OCI-LY3 (cell line): ENCODE results near the gene ZC3H4.

ENCODE experiments used
- H2AFZ ChIP-seq: fragments of 200-600, 300-600 bp; shearing (Covaris generic); 2 replicates; pipeline ENCODE4 v1.6.0; 2014; ENCODE audit warnings: antibody characterized with exemption, low read depth, low read length
- H3K27ac ChIP-seq: fragments of 200-600, 300-600 bp; sonication (generic); 2 replicates; pipeline ENCODE4 v1.5.1; 2014; ENCODE audit warnings: mild to moderate bottlenecking, low read length, moderate library complexity, mixed read lengths
- H3K27me3 ChIP-seq: fragments of 200-600, 300-600 bp; sonication (generic); 2 replicates; pipeline ENCODE4 v1.6.1; 2014; ENCODE audit warnings: low read depth, low read length, mixed read lengths
- H3K36me3 ChIP-seq: fragments of 200-600, 300-600 bp; sonication (generic); replicated peaks from 2 replicates; pipeline ENCODE3; 2014; ENCODE audit warnings: low read depth, low read length, mixed read lengths
- H3K4me1 ChIP-seq: fragments of 300-600, 200-600 bp; sonication (generic); 2 replicates; pipeline ENCODE4 v1.6.1; 2014; ENCODE audit warnings: low read length, mixed read lengths
- H3K4me2 ChIP-seq: fragments of 200-600, 300-600 bp; sonication (generic); 2 replicates; pipeline ENCODE4 v1.6.1; 2014; ENCODE audit warnings: low read length, mixed read lengths
- H3K4me3 ChIP-seq: fragments of 300-600, 200-600 bp; sonication (generic); 2 replicates; pipeline ENCODE4 v1.5.1; 2014; ENCODE audit warnings: antibody characterized with exemption, mild to moderate bottlenecking, low read length, moderate library complexity
- H3K79me2 ChIP-seq: fragments of 300-600, 200-600 bp; shearing (Covaris generic); 2 replicates; pipeline ENCODE4 v1.6.1; 2014; ENCODE audit warnings: mild to moderate bottlenecking, low read length, mixed read lengths
- H3K9ac ChIP-seq: fragments of 300-600, 200-600 bp; shearing (Covaris generic); 2 replicates; pipeline ENCODE4 v1.6.0; 2014; ENCODE audit warnings: mild to moderate bottlenecking, low read length, moderate library complexity
- H3K9me3 ChIP-seq: fragments of 200-600, 300-600 bp; shearing (Covaris generic); 2 replicates; pipeline ENCODE4 v1.6.1; 2014; ENCODE audit warnings: low read length, mixed read lengths; ENCODE audit not compliant: insufficient read depth
- H4K20me1 ChIP-seq: fragments of 200-600, 300-600 bp; sonication (generic); 2 replicates; pipeline ENCODE4 v1.6.1; 2016; ENCODE audit warnings: low read length, mixed read lengths; ENCODE audit not compliant: insufficient read depth
- CTCF ChIP-seq: fragments of 200-600, 300-600 bp; sonication (generic); IDR thresholded peaks from 2 replicates; pipeline ENCODE4 v1.5.1; 2014; ENCODE audit warnings: antibody characterized with exemption, low read length, low read depth
- EZH2phosphoT487 ChIP-seq: fragments of 200-600 bp; shearing (Covaris generic); IDR thresholded peaks from 2 replicates; pipeline ENCODE4 v1.6.1; 2018; ENCODE audit warnings: antibody characterized with exemption, mixed run types, low read depth

Gene ZC3H4

GRCh38 chr19:47133021-47133471 lies 19.5 kb upstream of the ZC3H4 start:
- no peak for TF ChIP-seq EZH2phosphoT487
- no peak for TF ChIP-seq CTCF
- Histone ChIP-seq H2AFZ (no peak overlapping the region), H3K4me2 (peak overlapping the region; percentile 84; the same call in 1 of the 2 replicates), H4K20me1 (peaks cover 49% of the 10 kb centered on the region), H3K9me3 (no peaks in the 10 kb centered on the region), H3K36me3 (peaks cover 41% of the 10 kb centered on the region), H3K4me1 (peaks cover 14% of the 10 kb centered on the region), H3K9ac (no peak overlapping the region), H3K4me3 (no peak overlapping the region), H3K79me2 (peaks cover 74% of the 10 kb centered on the region), H3K27me3 (no peaks in the 10 kb centered on the region), H3K27ac (no peak overlapping the region)

- H3K9ac ChIP-seq = peak overlapping the region; percentile 98
- H3K4me3 ChIP-seq = peak overlapping the region; percentile 100
- no peak for TF ChIP-seq EZH2phosphoT487
- no peak for TF ChIP-seq CTCF
- peaks cover 14% of the 10 kb centered on the region for H3K4me1 ChIP-seq
- peak overlapping the region; percentile 84 for H3K4me2 ChIP-seq
- no peaks in the 10 kb centered on the region for H3K9me3 ChIP-seq
- peaks cover 67% of the 10 kb centered on the region for H3K79me2 ChIP-seq
- H3K27ac ChIP-seq = 0 out of 2 replicates have a peak overlapping the region, but pooled peaks have one; percentile 78
- no peak overlapping the region for H2AFZ ChIP-seq
- H3K27me3 ChIP-seq = no peaks in the 10 kb centered on the region
- peaks cover 49% of the 10 kb centered on the region for H4K20me1 ChIP-seq
- peaks cover 40% of the 10 kb centered on the region for H3K36me3 ChIP-seq
Measured at GRCh38 chr19:47132194-47132852, 18.7 kb upstream of the ZC3H4 start.

GRCh38 chr19:47130589-47131227 lies 17.1 kb upstream of the ZC3H4 start, which contains the start of gene SAE1:
SAE1 (plus strand) TSS chr19:47130835; CDS start chr19:47130931, 96 bp downstream.
- peaks cover 51% of the 10 kb centered on the region for H3K79me2 ChIP-seq
- peak within 1 kb of the TSS; percentile 100 for H3K4me3 ChIP-seq

More at GRCh38 chr19:47130589-47131227, 17.1 kb upstream of the ZC3H4 start, which contains the start of gene SAE1:
- peak within 1 kb of the TSS; percentile 84 for H3K4me2 ChIP-seq
- peak within 1 kb of the TSS; percentile 78 for H3K27ac ChIP-seq
- H3K27me3 ChIP-seq = no peaks in the 10 kb centered on the region
- H3K9ac ChIP-seq = peak within 1 kb of the TSS; percentile 98
- peaks cover 34% of the 10 kb centered on the region for H4K20me1 ChIP-seq
- H3K9me3 ChIP-seq = no peaks in the 10 kb centered on the region
- peaks cover 29% of the 10 kb centered on the region for H3K36me3 ChIP-seq
- TF ChIP-seq CTCF = peak; percentile 59
- TF ChIP-seq EZH2phosphoT487 = no peak
- H2AFZ ChIP-seq = peak within 1 kb of the TSS; percentile 97
- peaks cover 14% of the 10 kb centered on the region for H3K4me1 ChIP-seq
